ENCODE results near the gene IGDCC3. TPM values are rescaled to one million over a fixed set of nuclear protein-coding genes. Genes with fewer than 3 reads are reported as not detected.

The IGDCC3 gene
- polyA plus RNA-seq, 1 donor = 1.6 TPM

DNA sequence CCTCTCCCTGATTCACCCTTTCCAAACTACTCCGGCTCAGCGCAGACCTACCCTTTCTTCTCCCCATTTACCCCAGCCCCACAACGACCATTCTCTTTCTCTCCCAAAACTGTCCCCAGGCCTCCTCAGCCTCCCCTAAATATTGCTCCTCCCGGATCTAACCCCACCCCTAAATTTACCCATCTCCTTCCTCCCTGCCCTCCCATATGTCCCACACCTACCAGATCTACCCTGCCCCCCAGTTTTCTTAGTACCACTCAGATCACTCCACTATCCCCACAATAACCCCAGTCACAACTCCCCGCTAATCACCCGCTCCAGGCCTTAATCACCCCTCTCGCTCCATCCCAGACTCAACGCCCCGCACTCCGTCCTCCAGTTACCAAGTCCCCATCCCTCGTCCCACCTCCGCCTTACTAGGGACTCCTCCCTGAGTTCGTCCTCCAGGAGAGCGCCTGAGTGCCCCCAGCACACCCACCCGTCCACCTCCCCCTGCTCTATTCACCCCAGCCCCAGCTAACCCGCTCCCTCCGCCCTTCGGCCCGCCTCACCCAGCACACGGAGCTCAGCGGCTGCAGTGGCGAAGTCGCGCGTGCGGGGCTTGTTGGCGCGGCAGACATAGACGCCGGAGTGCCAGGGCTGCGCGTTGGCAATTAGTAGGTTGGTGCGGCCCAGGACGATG, 18.6 kb upstream of the IGDCC3 start:
- Histone ChIP-seq H3K9me3 (ENCODE audit: control insufficient read depth, low read depth, low read length) (peaks cover 7% of the 10 kb centered on the region), H3K27me3 (ENCODE audit: control insufficient read depth, insufficient read depth, low read length) (peaks cover 36% of the 10 kb centered on the region), H3K36me3 (ENCODE audit: control insufficient read depth, insufficient read depth, low read length) (peaks cover 5% of the 10 kb centered on the region), H3K4me3 (ENCODE audit: low read length) (no peak overlapping the region), H3K27ac (ENCODE audit: low read length) (no peak overlapping the region), H3K4me1 (ENCODE audit: control insufficient read depth, insufficient read depth, low read length) (peaks cover 6% of the 10 kb centered on the region)
- WGBS (ENCODE audit: insufficient coverage, low lambda C conversion rate) = 22% methylated on average over 5 of the region's 34 CpGs
- DNase-seq = no peak

DNA sequence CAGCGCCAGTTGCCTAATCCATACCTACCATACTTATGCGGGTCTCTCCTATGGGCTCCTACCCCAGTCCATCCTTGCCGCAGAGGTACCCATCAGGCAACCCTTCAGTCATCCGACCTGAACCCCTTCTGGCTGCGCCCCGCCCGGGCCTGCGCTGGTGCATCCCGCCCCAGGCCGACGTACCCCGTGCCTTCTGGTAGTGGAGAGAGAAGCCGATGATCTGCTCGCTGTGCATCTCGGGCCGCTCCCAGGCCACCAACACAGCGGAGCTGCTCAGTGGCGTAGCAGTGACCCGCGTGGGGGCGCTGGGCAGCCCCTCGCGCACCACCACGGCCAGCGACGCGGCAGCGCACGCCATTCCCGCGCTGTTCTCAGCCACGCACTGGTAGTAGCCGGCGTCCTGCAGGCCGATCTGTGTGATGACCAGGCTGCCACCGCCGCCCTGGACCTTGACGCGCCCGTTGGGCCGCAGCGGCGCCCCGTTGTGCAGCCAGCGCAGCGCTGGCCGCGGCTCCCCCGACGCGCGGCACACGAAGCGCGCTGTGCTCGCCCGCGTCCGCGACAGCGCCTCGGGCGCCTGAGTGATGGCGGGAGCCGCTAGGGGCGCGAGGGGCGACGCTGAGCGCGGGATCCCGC, 17.9 kb upstream of the IGDCC3 start:
- Histone ChIP-seq H3K36me3 (ENCODE audit: control insufficient read depth, insufficient read depth, low read length) (peaks cover 5% of the 10 kb centered on the region), H3K27me3 (ENCODE audit: control insufficient read depth, insufficient read depth, low read length) (peaks cover 36% of the 10 kb centered on the region), H3K27ac (ENCODE audit: low read length) (no peak overlapping the region), H3K4me1 (ENCODE audit: control insufficient read depth, insufficient read depth, low read length) (no peaks in the 10 kb centered on the region), H3K9me3 (ENCODE audit: control insufficient read depth, low read depth, low read length) (peaks cover 7% of the 10 kb centered on the region), H3K4me3 (ENCODE audit: low read length) (no peak overlapping the region)
- WGBS (ENCODE audit: insufficient coverage, low lambda C conversion rate) = no CpG with 5 or more reads among the region's 72 CpGs
- no peak for DNase-seq

DNA sequence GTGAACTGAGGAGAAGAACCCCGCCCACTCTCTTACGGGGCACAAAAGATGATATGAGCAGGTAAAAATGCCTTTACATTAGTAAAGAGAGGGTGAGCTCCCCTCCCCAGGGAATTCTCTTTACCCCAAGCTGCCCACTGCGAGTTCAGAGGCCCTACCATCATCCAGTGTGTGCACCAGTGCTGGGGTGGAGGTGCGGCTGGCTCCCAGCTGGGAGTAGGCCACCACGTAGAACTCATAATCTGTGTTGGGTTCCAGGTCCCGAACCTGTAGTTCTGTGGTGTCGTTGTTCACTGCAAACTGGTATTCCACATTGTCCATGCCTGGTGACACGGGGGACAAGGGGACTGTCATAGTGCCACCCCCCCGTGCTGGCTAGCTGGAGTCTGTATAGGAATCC, 17.1 kb upstream of the IGDCC3 start:
- Histone ChIP-seq H3K9me3 (ENCODE audit: control insufficient read depth, low read depth, low read length) (peaks cover 7% of the 10 kb centered on the region), H3K27me3 (ENCODE audit: control insufficient read depth, insufficient read depth, low read length) (peaks cover 36% of the 10 kb centered on the region), H3K4me3 (ENCODE audit: low read length) (no peak overlapping the region), H3K4me1 (ENCODE audit: control insufficient read depth, insufficient read depth, low read length) (no peaks in the 10 kb centered on the region), H3K36me3 (ENCODE audit: control insufficient read depth, insufficient read depth, low read length) (peaks cover 5% of the 10 kb centered on the region), H3K27ac (ENCODE audit: low read length) (no peak overlapping the region)
- WGBS (ENCODE audit: insufficient coverage, low lambda C conversion rate) = no CpG with 5 or more reads among the region's 9 CpGs
- DNase-seq = no peak

DNA sequence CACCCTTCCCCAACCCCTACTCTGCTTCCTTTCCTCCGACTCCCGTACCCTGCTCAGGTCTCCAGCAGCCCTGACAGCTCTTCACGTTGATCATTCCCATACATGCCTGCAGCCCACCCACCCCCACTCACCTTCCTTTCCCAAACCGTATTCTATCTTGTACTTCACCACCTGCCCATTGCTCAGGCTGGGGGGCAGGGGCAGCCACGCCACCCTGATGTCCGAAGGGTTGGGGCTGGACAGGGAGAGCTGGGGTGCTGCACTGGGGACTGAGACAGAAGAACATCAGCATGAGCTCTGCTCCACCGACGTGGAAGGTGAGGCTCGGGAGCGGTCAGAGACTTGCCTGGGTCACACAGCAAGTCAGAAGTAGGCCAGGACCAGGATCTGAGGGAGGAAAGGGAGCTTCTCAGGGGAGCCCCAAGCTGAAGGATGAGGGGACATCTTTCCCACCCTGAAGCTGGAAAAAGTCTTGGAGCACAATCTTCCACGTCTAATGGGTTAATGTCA, 16.5 kb upstream of the IGDCC3 start:
- no peak overlapping the region for H3K4me3 ChIP-seq (ENCODE audit: low read length)
- WGBS (ENCODE audit: insufficient coverage, low lambda C conversion rate) = 88% methylated on average over 3 of the region's 11 CpGs
- H3K36me3 ChIP-seq (ENCODE audit: control insufficient read depth, insufficient read depth, low read length) = peaks cover 5% of the 10 kb centered on the region
- peaks cover 7% of the 10 kb centered on the region for H3K9me3 ChIP-seq (ENCODE audit: control insufficient read depth, low read depth, low read length)
- no peak overlapping the region for H3K27ac ChIP-seq (ENCODE audit: low read length)
- H3K27me3 ChIP-seq (ENCODE audit: control insufficient read depth, insufficient read depth, low read length) = peaks cover 36% of the 10 kb centered on the region
- DNase-seq = no peak
- no peaks in the 10 kb centered on the region for H3K4me1 ChIP-seq (ENCODE audit: control insufficient read depth, insufficient read depth, low read length)

DNA sequence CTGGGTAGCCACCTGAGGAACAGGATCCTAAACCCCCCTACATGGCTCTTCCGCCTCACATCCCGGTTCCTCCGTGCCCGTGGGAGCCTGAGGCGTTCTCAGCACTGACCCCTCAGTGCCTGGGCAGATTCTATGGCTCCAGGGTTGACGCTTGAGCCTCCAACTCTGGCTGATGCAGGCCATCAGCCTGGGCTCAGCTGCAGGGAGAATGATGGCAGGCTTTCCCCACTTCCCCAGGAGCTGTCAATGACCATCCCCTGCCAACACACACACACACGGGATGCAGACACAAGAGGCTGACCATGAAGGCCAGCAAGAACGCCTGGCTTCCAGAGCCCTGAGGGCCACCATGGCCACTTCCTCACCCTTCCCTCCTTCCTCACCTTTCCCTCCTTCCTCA, 15.8 kb upstream of the IGDCC3 start:
- DNase-seq = no peak
- Histone ChIP-seq H3K36me3 (ENCODE audit: control insufficient read depth, insufficient read depth, low read length) (peaks cover 9% of the 10 kb centered on the region), H3K4me3 (ENCODE audit: low read length) (no peak overlapping the region), H3K4me1 (ENCODE audit: control insufficient read depth, insufficient read depth, low read length) (no peaks in the 10 kb centered on the region), H3K9me3 (ENCODE audit: control insufficient read depth, low read depth, low read length) (peaks cover 7% of the 10 kb centered on the region), H3K27me3 (ENCODE audit: control insufficient read depth, insufficient read depth, low read length) (peaks cover 32% of the 10 kb centered on the region), H3K27ac (ENCODE audit: low read length) (no peak overlapping the region)
- no CpG with 5 or more reads among the region's 8 CpGs for WGBS (ENCODE audit: insufficient coverage, low lambda C conversion rate)

DNA sequence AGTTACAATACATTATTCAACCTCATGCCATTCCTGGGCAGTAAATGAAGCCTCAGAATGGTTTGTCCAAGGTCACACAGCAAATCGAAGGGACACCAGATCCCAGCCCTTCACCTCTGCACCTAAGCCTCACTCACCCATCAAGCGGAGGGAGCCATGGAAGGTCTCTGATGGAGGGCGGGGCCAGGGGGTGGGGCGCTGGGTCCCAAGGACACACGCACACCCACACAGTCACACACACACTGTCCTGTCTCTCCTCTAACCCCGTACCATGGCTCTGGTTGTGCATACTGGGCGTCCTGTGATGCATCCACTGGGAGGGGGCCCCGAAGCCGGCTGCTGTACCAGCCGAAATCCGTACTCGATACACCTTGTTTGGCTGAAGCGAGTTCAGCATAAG, 15.3 kb upstream of the IGDCC3 start:
- WGBS (ENCODE audit: insufficient coverage, low lambda C conversion rate) = no CpG with 5 or more reads among the region's 13 CpGs
- no peak overlapping the region for H3K4me3 ChIP-seq (ENCODE audit: low read length)
- no peak for DNase-seq
- H3K27me3 ChIP-seq (ENCODE audit: control insufficient read depth, insufficient read depth, low read length) = peaks cover 32% of the 10 kb centered on the region
- H3K9me3 ChIP-seq (ENCODE audit: control insufficient read depth, low read depth, low read length) = peaks cover 7% of the 10 kb centered on the region
- no peak overlapping the region for H3K27ac ChIP-seq (ENCODE audit: low read length)
- no peaks in the 10 kb centered on the region for H3K4me1 ChIP-seq (ENCODE audit: control insufficient read depth, insufficient read depth, low read length)
- peaks cover 9% of the 10 kb centered on the region for H3K36me3 ChIP-seq (ENCODE audit: control insufficient read depth, insufficient read depth, low read length)

DNA sequence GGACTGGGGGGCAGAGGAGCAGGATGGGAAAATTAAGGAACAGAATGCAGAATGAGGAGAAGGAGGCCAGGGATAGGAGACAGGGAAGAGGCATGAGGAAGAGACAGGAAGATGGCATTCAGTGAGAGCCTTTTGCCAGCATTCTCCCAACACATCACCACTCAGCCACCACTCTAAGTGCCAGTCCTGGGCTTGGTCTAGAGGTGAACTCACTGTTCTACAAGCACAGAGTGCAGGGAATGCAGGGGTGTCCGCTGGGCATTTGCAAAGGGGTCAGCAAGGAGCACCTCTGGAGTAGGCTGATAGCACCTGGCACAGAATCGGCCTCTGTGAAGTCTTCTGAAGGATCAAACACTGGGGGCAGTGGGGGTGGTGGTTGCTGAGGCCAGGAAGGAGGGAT, 14.6 kb upstream of the IGDCC3 start:
- WGBS (ENCODE audit: insufficient coverage, low lambda C conversion rate) = no CpG with 5 or more reads among the region's 2 CpGs

DNA sequence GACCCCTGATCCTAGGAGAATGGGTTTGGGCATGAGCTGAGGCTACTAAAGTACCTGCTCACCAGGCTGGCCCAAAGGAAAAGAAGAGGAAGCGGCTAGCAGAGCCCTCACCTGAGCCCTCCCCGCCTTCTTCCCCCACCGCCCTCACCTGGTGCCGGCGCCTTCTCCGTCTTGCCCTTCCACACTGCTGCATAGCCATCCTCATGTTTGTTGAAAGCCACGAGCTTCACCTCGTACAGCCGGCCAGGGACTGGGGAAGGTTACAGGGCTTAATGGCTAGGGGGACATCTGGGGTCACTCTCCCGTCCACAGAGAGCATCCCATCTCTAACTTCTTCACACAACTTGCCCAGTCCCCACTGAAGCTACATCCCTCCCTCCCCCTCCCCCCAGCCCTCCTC, 13.9 kb upstream of the IGDCC3 start:
- no CpG with 5 or more reads among the region's 10 CpGs for WGBS (ENCODE audit: insufficient coverage, low lambda C conversion rate)
- peaks cover 23% of the 10 kb centered on the region for H3K27me3 ChIP-seq (ENCODE audit: control insufficient read depth, insufficient read depth, low read length)
- no peak for DNase-seq

More for the DNA sequence above, 14.6 kb upstream of the IGDCC3 start:
- peaks cover 29% of the 10 kb centered on the region for H3K27me3 ChIP-seq (ENCODE audit: control insufficient read depth, insufficient read depth, low read length)
- H3K36me3 ChIP-seq (ENCODE audit: control insufficient read depth, insufficient read depth, low read length) = peaks cover 9% of the 10 kb centered on the region
- no peak for DNase-seq
- H3K27ac ChIP-seq (ENCODE audit: low read length) = no peak overlapping the region
- H3K9me3 ChIP-seq (ENCODE audit: control insufficient read depth, low read depth, low read length) = peaks cover 7% of the 10 kb centered on the region
- H3K4me3 ChIP-seq (ENCODE audit: low read length) = no peak overlapping the region
- no peaks in the 10 kb centered on the region for H3K4me1 ChIP-seq (ENCODE audit: control insufficient read depth, insufficient read depth, low read length)

DNA sequence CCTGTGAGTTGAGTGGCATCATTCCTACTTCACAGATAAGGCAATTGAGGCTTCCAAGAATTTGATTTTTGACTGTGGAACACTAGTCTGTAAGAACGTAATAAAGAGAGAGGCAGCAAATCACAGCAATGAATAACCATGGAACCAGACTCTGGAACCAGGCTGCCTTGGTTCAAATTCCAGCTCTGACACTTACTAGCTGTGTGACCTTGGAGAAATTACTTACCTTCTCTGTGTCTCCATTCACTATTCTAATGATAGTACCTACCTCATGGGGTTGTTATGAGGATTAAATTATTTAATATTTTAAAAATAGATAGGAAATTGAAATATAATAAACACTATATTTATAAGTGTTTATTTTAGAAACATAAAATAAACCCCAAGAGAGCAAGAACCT, 12.6 kb upstream of the IGDCC3 start:
- Histone ChIP-seq H3K9me3 (ENCODE audit: control insufficient read depth, low read depth, low read length) (peaks cover under 1% of the 10 kb centered on the region), H3K27me3 (ENCODE audit: control insufficient read depth, insufficient read depth, low read length) (peaks cover 12% of the 10 kb centered on the region), H3K27ac (ENCODE audit: low read length) (no peak overlapping the region), H3K36me3 (ENCODE audit: control insufficient read depth, insufficient read depth, low read length) (peaks cover 9% of the 10 kb centered on the region), H3K4me3 (ENCODE audit: low read length) (no peak overlapping the region), H3K4me1 (ENCODE audit: control insufficient read depth, insufficient read depth, low read length) (peaks cover under 1% of the 10 kb centered on the region)
- no CpG with 5 or more reads among the region's 1 CpG for WGBS (ENCODE audit: insufficient coverage, low lambda C conversion rate)
- no peak for DNase-seq

More for the DNA sequence above, 13.9 kb upstream of the IGDCC3 start:
- Histone ChIP-seq H3K4me1 (ENCODE audit: control insufficient read depth, insufficient read depth, low read length) (no peaks in the 10 kb centered on the region), H3K27ac (ENCODE audit: low read length) (no peak overlapping the region), H3K36me3 (ENCODE audit: control insufficient read depth, insufficient read depth, low read length) (peaks cover 9% of the 10 kb centered on the region), H3K9me3 (ENCODE audit: control insufficient read depth, low read depth, low read length) (peaks cover 6% of the 10 kb centered on the region), H3K4me3 (ENCODE audit: low read length) (no peak overlapping the region)

DNA sequence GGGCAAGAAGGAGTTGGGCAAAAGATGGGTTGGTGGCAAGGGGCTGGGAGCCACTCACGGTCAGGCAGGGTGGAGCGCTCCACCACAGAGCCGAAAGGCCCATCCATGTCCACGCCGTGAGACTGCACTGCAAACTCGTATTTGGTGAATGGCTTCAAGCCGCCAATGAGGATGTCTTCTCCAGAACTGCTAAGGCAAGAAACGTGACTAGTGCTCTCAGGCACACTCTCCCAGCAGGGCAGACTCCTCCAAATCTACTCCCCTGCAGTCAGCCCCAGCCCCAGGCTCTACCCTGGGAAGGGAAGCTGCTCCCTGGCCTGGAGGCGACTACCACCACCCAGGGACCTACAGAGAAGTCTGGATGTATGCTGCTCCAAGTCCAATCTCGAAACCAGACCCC, 11.4 kb upstream of the IGDCC3 start:
- WGBS (ENCODE audit: insufficient coverage, low lambda C conversion rate) = no CpG with 5 or more reads among the region's 10 CpGs
- peaks cover 3% of the 10 kb centered on the region for H3K27me3 ChIP-seq (ENCODE audit: control insufficient read depth, insufficient read depth, low read length)
- no peak for DNase-seq
- H3K4me1 ChIP-seq (ENCODE audit: control insufficient read depth, insufficient read depth, low read length) = peaks cover 12% of the 10 kb centered on the region
- H3K4me3 ChIP-seq (ENCODE audit: low read length) = no peak overlapping the region
- H3K36me3 ChIP-seq (ENCODE audit: control insufficient read depth, insufficient read depth, low read length) = peaks cover 9% of the 10 kb centered on the region
- H3K9me3 ChIP-seq (ENCODE audit: control insufficient read depth, low read depth, low read length) = no peaks in the 10 kb centered on the region
- H3K27ac ChIP-seq (ENCODE audit: low read length) = no peak overlapping the region
